SK-N-SH (cell line): Measurements from ENCODE around the gene VEZF1. TPM values are rescaled to one million over a fixed set of nuclear protein-coding genes. Genes with fewer than 3 reads are reported as not detected.

ENCODE experiments used
- CTCF ChIA-PET: fragments of 300-600, 350-600 bp; formaldehyde crosslinking; extraction: SDS; loops from one replicate; lab custom pipeline; 2021; lab: Yijun Ruan, JAX
- POLR2A ChIA-PET: fragments of 350-600 bp; sonication (Branson Sonifier 250); formaldehyde crosslinking; extraction: SDS; loops from one replicate; lab custom pipeline; 2020; ENCODE audit warnings: antibody characterized with exemption, inconsistent platforms; lab: Yijun Ruan, JAX
- DNase-seq: peaks from one replicate; pipeline ENCODE4 v3.0.0; 2012
- H2AFZ ChIP-seq: fragments of 200-600 bp; sonication (generic); 2 replicates; pipeline ENCODE4 v1.8.1; 2016; ENCODE audit warnings: antibody characterized with exemption, mild to moderate bottlenecking, low read depth
- H3F3A ChIP-seq: fragments of 200-600 bp; sonication (generic); replicated peaks from 2 replicates; pipeline ENCODE3; 2016; ENCODE audit warnings: antibody characterized with exemption, mild to moderate bottlenecking; ENCODE audit not compliant: insufficient read depth
- H3K27ac ChIP-seq, 2 experiments: fragments of 200-500 bp in 1 of 2; fragments of 200-600 bp in 1 of 2; sonication (Bioruptor generic) in 1 of 2; sonication (generic), shearing (Covaris generic) in 1 of 2; 2 replicates each; pipeline versions ENCODE4 v1.5.1 to v1.6.1; 2014 to 2016; ENCODE audit warnings: low read depth in 2 of 2, inconsistent platforms in 1 of 2, low read length in 1 of 2, mild to moderate bottlenecking in 1 of 2, mixed read lengths in 1 of 2
- H3K27me3 ChIP-seq: fragments of 200-600 bp; sonication (generic), shearing (Covaris generic); 2 replicates; pipeline ENCODE4 v1.6.1; 2016; ENCODE audit warnings: mixed run types; ENCODE audit not compliant: insufficient read depth
- H3K36me3 ChIP-seq, 2 experiments: fragments of 200-500 bp in 1 of 2; fragments of 200-600 bp in 1 of 2; sonication (Bioruptor generic) in 1 of 2; sonication (generic) in 1 of 2; replicated peaks in 1 of 2; 2 replicates each; pipeline versions ENCODE3 to v1.5.1; 2014 to 2016; ENCODE audit warnings: low read length in 1 of 2, mild to moderate bottlenecking in 1 of 2; ENCODE audit not compliant: insufficient read depth in 2 of 2, control insufficient read depth in 1 of 2
- H3K4me1 ChIP-seq, 2 experiments: fragments of 200-500 bp in 1 of 2; fragments of 200-600 bp in 1 of 2; sonication (Bioruptor generic) in 1 of 2; sonication (generic), shearing (Covaris generic) in 1 of 2; 2 replicates each; pipeline versions ENCODE4 v1.5.1 to v1.6.1; 2014 to 2016; ENCODE audit warnings: low read depth in 1 of 2, low read length in 1 of 2, mixed run types in 1 of 2; ENCODE audit not compliant: insufficient read depth in 2 of 2, control insufficient read depth in 1 of 2
- H3K4me2 ChIP-seq: fragments of 200-600 bp; sonication (generic), shearing (Covaris generic); 2 replicates; pipeline ENCODE4 v1.6.1; 2017; ENCODE audit warnings: mixed run types
- H3K4me3 ChIP-seq, 2 experiments: fragments of 200-500 bp in 1 of 2; fragments of 200-600 bp in 1 of 2; sonication (Bioruptor generic) in 1 of 2; sonication (generic), shearing (Covaris generic) in 1 of 2; 2 replicates each; pipeline versions ENCODE4 v1.5.1 to v1.8.1; 2014 to 2016; ENCODE audit warnings: low read depth in 2 of 2, inconsistent platforms in 1 of 2, low read length in 1 of 2, mild to moderate bottlenecking in 1 of 2, mixed read lengths in 1 of 2, moderate library complexity in 1 of 2
- H3K79me2 ChIP-seq: fragments of 200-600 bp; sonication (generic); 2 replicates; pipeline ENCODE4 v1.8.1; 2017; ENCODE audit warnings: mild to moderate bottlenecking; ENCODE audit not compliant: insufficient read depth
- H3K9ac ChIP-seq: fragments of 200-600 bp; sonication (generic); 2 replicates; pipeline ENCODE4 v1.6.1; 2017; ENCODE audit warnings: mixed run types
- H3K9me2 ChIP-seq: fragments of 200-600 bp; sonication (generic); 2 replicates; pipeline ENCODE4 v1.6.1; 2017; ENCODE audit warnings: mixed run types
- H3K9me3 ChIP-seq: fragments of 200-600 bp; sonication (generic); 2 replicates; pipeline ENCODE4 v1.6.1; 2017; ENCODE audit warnings: mixed run types, mild to moderate bottlenecking, moderate library complexity
- H4K20me1 ChIP-seq: fragments of 200-600 bp; sonication (generic); 2 replicates; pipeline ENCODE4 v1.6.1; 2017; ENCODE audit warnings: mild to moderate bottlenecking, mixed run types; ENCODE audit not compliant: insufficient read depth
- CHD2 ChIP-seq: fragments of 150-350 bp; IDR thresholded peaks from 2 replicates; pipeline ENCODE4 v1.6.1; 2018; ENCODE audit warnings: low read length; ENCODE audit not compliant: partially characterized antibody
- CTCF ChIP-seq: fragments of 200-600 bp; sonication (generic); IDR thresholded peaks from 2 replicates; pipeline ENCODE4 v1.6.1; 2017; ENCODE audit warnings: antibody characterized with exemption, mild to moderate bottlenecking, moderate library complexity
- ELF1 ChIP-seq: IDR thresholded peaks from 2 replicates; pipeline ENCODE4 v1.4.0; 2012
- EP300 ChIP-seq, 2 experiments: IDR thresholded peaks; 2 replicates each; pipeline versions ENCODE4 v1.4.0 to v1.6.1; 2012; ENCODE audit warnings: borderline replicate concordance in 1 of 2, low read depth in 1 of 2, low read length in 1 of 2
- EZH2phosphoT487 ChIP-seq: fragments of 200-600 bp; sonication (generic); IDR thresholded peaks from 2 replicates; pipeline ENCODE4 v1.6.1; 2017; ENCODE audit warnings: low read depth, mixed run types, mild to moderate bottlenecking, antibody characterized with exemption, moderate library complexity, borderline replicate concordance
- FOXJ3 ChIP-seq: sonication (generic); formaldehyde crosslinking; IDR thresholded peaks from 2 replicates; pipeline ENCODE4 v1.5.1; 2020; ENCODE audit warnings: mild to moderate bottlenecking, missing genetic modification reagents
- JUND ChIP-seq: IDR thresholded peaks from 2 replicates; pipeline ENCODE4 v1.4.0; 2012
- MEF2A ChIP-seq: IDR thresholded peaks from 2 replicates; pipeline ENCODE4 v1.4.0; 2012; ENCODE audit warnings: low read depth, borderline replicate concordance
- MXI1 ChIP-seq: IDR thresholded peaks from 2 replicates; pipeline ENCODE4 v1.6.1; 2012; ENCODE audit warnings: mild to moderate bottlenecking, low read depth, low read length, improper control_type of control experiment
- NRF1 ChIP-seq: IDR thresholded peaks from 2 replicates; pipeline ENCODE4 v1.6.1; 2012; ENCODE audit warnings: low read depth, mild to moderate bottlenecking, low read length
- POLR2AphosphoS5 ChIP-seq: IDR thresholded peaks from 2 replicates; pipeline ENCODE4 v1.6.1; 2012; ENCODE audit warnings: low read depth, low read length
- RXRA ChIP-seq: IDR thresholded peaks from 2 replicates; pipeline ENCODE4 v1.4.0; 2012; ENCODE audit warnings: low read depth, mild to moderate bottlenecking, borderline replicate concordance
- SMC3 ChIP-seq: IDR thresholded peaks from 2 replicates; pipeline ENCODE4 v1.6.1; 2012; ENCODE audit warnings: low read depth, low read length, improper control_type of control experiment
- TAF1 ChIP-seq: IDR thresholded peaks from 2 replicates; pipeline ENCODE4 v1.6.1; 2012; ENCODE audit warnings: low read depth, mild to moderate bottlenecking, low read length, moderate library complexity, borderline replicate concordance
- TEAD4 ChIP-seq: IDR thresholded peaks from 2 replicates; pipeline ENCODE4 v1.4.0; 2012; ENCODE audit warnings: mild to moderate bottlenecking, borderline replicate concordance; ENCODE audit not compliant: insufficient read depth
- YY1 ChIP-seq: IDR thresholded peaks from 2 replicates; pipeline ENCODE4 v1.4.0; 2012; ENCODE audit warnings: low read depth, mild to moderate bottlenecking
- WGBS: methylation state at CpG from one replicate; pipeline ENCODE4 v1.1.6; 2017; ENCODE audit warnings: low lambda C conversion rate; 5-methylcytosine and 5-hydroxymethylcytosine counted together
- polyA plus RNA-seq, 3 experiments: library from polyadenylated mRNA; depleted of rRNA; stranded (reverse); fragments of >200 nt; gene quantifications; 2 replicates each; pipeline ENCODE4 v1.2.3, GENCODE V29; 2012
- TF ChIP-seq, protein P1 (sequence below): IDR thresholded peaks from 2 replicates; pipeline ENCODE4 v1.4.0; 2012; ENCODE audit warnings: low read depth
- TF ChIP-seq, protein P2 (sequence below): IDR thresholded peaks from 2 replicates; pipeline ENCODE4; 2012
- TF ChIP-seq, protein P3 (sequence below): fragments of 150-350 bp; IDR thresholded peaks from 2 replicates; pipeline ENCODE4 v1.6.1; 2016; ENCODE audit warnings: mild to moderate bottlenecking, low read depth, low read length
- TF ChIP-seq, protein P4 (sequence below): fragments of 150-350 bp; IDR thresholded peaks from 2 replicates; pipeline ENCODE4 v1.6.1; 2017; ENCODE audit warnings: antibody characterized with exemption, low read length, low read depth, borderline replicate concordance

VEZF1 gene
- polyA plus RNA-seq, 1 of the 3 experiments (the other 2 are of a cell fraction): 35.1 TPM

- no peak overlapping the region for H3K9ac ChIP-seq
- no peak overlapping the region for H3K4me3 ChIP-seq
- H3K79me2 ChIP-seq: peaks cover 88% of the 10 kb centered on the region
- H3K4me1 ChIP-seq: peaks cover 34 to 81% of the 10 kb centered on the region in 2 experiments
- H3K36me3 ChIP-seq: no peaks in the 10 kb centered on the region
- DNase-seq: no peak
- H3K9me2 ChIP-seq: no peaks in the 10 kb centered on the region
- no peak overlapping the region for H2AFZ ChIP-seq
- WGBS: 89% methylated on average over 5 of the region's 5 CpGs
- no peak for TF ChIP-seq TEAD4
- TF ChIP-seq CTCF: no peak
- TF ChIP-seq, protein P1, sequence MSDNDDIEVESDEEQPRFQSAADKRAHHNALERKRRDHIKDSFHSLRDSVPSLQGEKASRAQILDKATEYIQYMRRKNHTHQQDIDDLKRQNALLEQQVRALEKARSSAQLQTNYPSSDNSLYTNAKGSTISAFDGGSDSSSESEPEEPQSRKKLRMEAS: no peak
- no peak for TF ChIP-seq NRF1
- TF ChIP-seq ELF1: no peak
- TF ChIP-seq, protein P2, sequence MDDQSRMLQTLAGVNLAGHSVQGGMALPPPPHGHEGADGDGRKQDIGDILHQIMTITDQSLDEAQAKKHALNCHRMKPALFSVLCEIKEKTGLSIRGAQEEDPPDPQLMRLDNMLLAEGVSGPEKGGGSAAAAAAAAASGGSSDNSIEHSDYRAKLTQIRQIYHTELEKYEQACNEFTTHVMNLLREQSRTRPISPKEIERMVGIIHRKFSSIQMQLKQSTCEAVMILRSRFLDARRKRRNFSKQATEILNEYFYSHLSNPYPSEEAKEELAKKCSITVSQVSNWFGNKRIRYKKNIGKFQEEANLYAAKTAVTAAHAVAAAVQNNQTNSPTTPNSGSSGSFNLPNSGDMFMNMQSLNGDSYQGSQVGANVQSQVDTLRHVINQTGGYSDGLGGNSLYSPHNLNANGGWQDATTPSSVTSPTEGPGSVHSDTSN: no peak
- TF ChIP-seq EZH2phosphoT487: no peak
- TF ChIP-seq RXRA: no peak
- no peak for TF ChIP-seq SMC3
- no peak for TF ChIP-seq MEF2A
- TF ChIP-seq YY1: no peak
- TF ChIP-seq, protein P3, sequence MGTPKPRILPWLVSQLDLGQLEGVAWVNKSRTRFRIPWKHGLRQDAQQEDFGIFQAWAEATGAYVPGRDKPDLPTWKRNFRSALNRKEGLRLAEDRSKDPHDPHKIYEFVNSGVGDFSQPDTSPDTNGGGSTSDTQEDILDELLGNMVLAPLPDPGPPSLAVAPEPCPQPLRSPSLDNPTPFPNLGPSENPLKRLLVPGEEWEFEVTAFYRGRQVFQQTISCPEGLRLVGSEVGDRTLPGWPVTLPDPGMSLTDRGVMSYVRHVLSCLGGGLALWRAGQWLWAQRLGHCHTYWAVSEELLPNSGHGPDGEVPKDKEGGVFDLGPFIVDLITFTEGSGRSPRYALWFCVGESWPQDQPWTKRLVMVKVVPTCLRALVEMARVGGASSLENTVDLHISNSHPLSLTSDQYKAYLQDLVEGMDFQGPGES: no peak
- no peak for TF ChIP-seq FOXJ3
- no peak for TF ChIP-seq CHD2
- no peak for TF ChIP-seq POLR2AphosphoS5
- TF ChIP-seq MXI1: no peak
- TF ChIP-seq, protein P4, sequence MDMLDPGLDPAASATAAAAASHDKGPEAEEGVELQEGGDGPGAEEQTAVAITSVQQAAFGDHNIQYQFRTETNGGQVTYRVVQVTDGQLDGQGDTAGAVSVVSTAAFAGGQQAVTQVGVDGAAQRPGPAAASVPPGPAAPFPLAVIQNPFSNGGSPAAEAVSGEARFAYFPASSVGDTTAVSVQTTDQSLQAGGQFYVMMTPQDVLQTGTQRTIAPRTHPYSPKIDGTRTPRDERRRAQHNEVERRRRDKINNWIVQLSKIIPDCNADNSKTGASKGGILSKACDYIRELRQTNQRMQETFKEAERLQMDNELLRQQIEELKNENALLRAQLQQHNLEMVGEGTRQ: no peak
- no peak for TF ChIP-seq JUND
- no peak for TF ChIP-seq TAF1
- TF ChIP-seq EP300 (IDR thresholded peaks at IDR 0.05; ENCODE audit: borderline replicate concordance in 1 of 2, low read depth in 1 of 2, low read length in 1 of 2): no peak
- H3F3A ChIP-seq: peaks cover 68% of the 10 kb centered on the region
- POLR2A ChIA-PET: no interaction called here
- no peaks in the 10 kb centered on the region for H4K20me1 ChIP-seq
- peak overlapping the region; percentile 72 to 95; a peak in 3 of 4 replicates for H3K27ac ChIP-seq
- CTCF ChIA-PET: interaction anchor here (0.8 to 4.5 kb wide), 5 partner anchors 11 to 91 kb away, joined by 3 to 39 read pairs (median 16); no protein-coding TSS in a partner anchor
- H3K4me2 ChIP-seq: peak overlapping the region; percentile 71
- H3K9me3 ChIP-seq: no peaks in the 10 kb centered on the region
- H3K27me3 ChIP-seq: no peaks in the 10 kb centered on the region
Measured at GRCh38 chr17:57949649-57950048, 38.4 kb downstream of the VEZF1 start.
